Keratinocyte (primary cell): Measurements from ENCODE around the gene PAQR3.

Source experiments
- EZH2 ChIP-seq: IDR thresholded peaks from one replicate; pipeline ENCODE4 v1.6.1; 2012; ENCODE audit warnings: inconsistent platforms, mild to moderate bottlenecking, low read length, moderate library complexity
- TF ChIP-seq, protein P1 (sequence below), 3 experiments: IDR thresholded peaks in 1 of 3; conservative IDR thresholded peaks in 1 of 3; optimal IDR thresholded peaks in 1 of 3; 2 replicates in 2 of 3; 3 replicates in 1 of 3; pipeline versions ENCODE3 to v1.5.1; 2011; ENCODE audit warnings: low read length in 3 of 3, mild to moderate bottlenecking in 3 of 3, moderate library complexity in 2 of 3, control low read depth in 1 of 3, inconsistent platforms in 1 of 3; ENCODE audit not compliant: insufficient read depth in 2 of 3; ENCODE audit errors: extremely low read depth in 1 of 3

DNA sequence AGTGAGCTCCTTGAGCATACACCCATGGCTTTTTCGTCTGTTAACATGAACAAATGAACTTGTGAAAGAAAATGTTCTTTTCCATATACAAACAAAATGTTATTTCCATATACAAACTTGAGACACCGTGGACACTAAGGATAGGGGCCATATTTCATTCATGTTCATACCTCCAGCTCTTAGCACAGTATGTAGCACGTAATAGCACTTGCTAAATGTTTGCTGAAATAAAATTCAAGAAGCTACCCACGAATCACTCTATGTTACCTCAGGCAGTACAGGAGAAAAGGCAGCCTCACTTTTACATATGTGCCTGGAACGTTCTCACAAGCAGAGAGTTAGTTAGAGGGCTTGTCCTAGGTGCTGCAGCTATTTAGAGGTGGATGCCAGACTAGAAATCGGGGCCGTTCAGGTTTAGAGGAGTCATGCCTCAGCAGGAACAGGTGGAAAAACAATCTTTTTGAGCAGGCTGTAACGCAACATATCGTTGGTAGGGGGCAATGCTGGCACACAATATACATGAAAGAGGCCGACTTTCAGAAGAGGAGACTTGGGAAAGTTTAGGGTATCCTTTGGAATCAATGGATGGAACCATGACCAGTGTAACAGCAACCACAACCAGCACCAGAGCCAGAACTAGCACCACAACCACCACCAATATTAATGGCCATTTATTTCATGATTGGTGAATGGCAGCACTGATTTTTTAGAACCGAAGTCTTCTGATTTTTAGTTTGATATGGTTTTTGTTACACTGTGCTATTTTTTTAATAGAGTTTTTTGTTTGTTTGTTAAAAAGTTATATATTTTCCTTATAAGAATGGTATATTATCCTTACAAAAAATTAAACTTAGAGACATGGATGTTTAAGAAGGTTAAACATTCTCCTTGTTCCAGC lies 14.8 kb upstream of the PAQR3 start:
- TF ChIP-seq, protein P1, sequence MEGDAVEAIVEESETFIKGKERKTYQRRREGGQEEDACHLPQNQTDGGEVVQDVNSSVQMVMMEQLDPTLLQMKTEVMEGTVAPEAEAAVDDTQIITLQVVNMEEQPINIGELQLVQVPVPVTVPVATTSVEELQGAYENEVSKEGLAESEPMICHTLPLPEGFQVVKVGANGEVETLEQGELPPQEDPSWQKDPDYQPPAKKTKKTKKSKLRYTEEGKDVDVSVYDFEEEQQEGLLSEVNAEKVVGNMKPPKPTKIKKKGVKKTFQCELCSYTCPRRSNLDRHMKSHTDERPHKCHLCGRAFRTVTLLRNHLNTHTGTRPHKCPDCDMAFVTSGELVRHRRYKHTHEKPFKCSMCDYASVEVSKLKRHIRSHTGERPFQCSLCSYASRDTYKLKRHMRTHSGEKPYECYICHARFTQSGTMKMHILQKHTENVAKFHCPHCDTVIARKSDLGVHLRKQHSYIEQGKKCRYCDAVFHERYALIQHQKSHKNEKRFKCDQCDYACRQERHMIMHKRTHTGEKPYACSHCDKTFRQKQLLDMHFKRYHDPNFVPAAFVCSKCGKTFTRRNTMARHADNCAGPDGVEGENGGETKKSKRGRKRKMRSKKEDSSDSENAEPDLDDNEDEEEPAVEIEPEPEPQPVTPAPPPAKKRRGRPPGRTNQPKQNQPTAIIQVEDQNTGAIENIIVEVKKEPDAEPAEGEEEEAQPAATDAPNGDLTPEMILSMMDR (optimal IDR thresholded peaks at IDR 0.05 in 1 of 3, IDR thresholded peaks at IDR 0.05 in 1 of 3, conservative IDR thresholded peaks at IDR 0.05 in 1 of 3; ENCODE audit: extremely low read depth in 1 of 3, insufficient read depth in 2 of 3, low read length in 3 of 3): peak; percentile 39 to 68 (median 63)
- no peak for TF ChIP-seq EZH2
